COLO829 (cell line): ENCODE data around the gene ULK4.

Source experiments
- DNase-seq: peaks from one replicate; pipeline ENCODE4 v3.0.0; 2012; ENCODE audit warnings: low spot score

ULK4 gene

GRCh38 chr3:41219424-41219823 is 742.5 kb downstream of the ULK4 start:
- no peak for DNase-seq

DNA sequence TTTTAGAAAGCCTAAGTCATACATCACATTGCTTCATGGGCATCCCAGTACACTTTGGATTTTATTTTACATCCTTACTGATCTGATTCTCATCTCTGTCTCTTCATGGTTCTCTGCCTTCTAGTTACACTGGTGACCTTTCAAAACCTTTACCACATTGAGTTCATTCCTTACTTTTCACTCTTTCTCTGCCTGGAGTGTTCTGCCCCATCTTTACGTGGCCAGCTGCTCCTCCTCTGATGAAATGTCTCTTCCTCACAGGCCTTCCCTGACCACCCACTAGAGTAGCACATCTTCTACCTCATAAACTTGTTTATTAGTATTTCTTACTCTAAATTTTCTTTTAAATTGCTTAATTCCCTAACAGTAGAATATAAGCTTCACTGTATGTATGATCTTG is 744.9 kb downstream of the ULK4 start:
- no peak for DNase-seq

- DNase-seq = no peak
Measured at GRCh38 chr3:41216422-41216821, 745.5 kb downstream of the ULK4 start.

DNA sequence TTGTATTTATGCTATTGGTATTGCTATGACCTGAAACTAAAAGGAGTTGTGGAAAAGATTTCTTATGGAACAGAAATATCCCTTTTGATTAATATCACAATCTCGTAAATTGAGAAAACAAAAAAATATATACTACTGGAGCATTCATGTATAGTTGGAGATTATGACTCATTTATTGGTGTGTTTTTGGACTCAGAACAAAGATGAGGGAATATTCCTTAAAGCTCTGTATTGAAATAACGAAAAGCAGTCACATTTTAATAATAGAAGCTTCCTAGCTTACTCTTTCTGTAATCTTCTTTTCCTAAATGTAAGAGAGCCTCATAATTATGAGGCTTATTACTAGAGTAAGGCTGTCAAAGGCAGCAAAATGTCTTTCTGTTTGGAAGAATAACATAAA is 748.3 kb downstream of the ULK4 start:
- DNase-seq = no peak

DNA sequence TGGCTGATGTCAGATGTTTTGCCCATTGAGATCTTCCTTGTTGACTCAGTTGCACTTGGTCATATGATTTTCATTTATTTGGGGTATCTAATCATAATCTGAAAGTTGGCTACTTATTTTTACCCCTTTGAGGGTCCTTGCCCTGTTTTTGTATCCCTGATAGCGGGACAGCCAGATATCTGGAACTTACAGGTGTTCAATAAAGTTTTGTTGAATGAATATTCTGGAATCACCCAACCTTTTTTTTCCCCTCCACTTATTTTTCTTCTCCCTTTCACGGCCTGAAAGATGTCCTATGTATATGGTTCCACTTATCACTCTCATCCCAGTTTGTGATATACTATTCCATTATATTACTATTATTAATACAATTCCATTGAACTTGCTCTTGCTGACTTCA is 749.8 kb downstream of the ULK4 start:
- no peak for DNase-seq

GRCh38 chr3:41210966-41211365 is 750.9 kb downstream of the ULK4 start:
- DNase-seq = no peak

DNA sequence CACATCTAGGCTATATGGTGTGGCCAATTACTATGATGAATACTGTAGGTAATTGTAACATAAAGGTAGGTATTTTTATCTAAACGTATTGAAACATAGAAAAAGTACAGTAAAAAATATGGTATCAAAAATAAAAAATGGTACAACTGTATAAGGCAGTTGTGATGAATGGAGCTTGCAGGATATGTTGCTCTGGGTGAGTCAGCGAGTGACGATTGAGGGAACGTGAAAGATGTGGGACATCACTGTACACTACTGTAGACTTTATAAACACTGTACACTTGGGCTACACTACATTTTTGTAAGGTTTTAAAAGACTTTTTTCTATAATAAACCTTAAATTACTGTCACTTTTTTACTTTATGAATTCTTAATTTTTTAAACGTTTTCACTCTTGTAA is 752.3 kb downstream of the ULK4 start:
- no peak for DNase-seq

DNA sequence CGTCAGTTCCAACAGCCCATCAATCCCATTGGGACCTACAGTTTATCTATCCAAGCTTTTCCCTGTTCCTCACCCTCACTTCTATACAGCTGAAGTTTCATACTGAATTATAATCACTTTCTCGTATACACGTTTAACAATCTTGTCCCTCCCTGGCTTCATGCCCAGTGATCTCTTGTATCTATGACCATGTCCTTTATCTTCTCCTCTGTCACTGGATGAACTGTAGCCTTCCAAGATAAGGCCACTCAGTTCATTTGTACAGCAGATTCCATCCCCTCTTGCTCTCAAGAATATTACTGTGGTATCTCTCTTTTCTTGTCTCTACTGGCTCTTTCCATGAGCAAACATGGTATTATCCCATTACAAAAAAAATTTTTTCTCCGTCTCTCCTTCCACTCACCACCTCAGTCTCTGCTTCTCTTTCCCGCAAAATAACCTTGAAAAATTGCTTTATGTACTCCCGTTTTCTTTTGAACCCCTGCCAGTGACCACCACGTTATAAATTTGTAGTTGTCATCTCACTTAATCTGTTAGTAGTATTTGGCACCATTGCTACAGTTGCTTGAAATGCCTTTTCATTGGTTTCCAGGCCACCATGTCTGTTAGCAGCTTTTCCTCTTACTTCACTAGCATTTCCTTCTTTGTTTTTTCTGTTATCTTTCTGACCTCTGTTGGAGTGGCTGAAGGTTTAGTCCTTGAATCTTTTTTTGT is 753.2 kb downstream of the ULK4 start:
- no peak for DNase-seq

DNA sequence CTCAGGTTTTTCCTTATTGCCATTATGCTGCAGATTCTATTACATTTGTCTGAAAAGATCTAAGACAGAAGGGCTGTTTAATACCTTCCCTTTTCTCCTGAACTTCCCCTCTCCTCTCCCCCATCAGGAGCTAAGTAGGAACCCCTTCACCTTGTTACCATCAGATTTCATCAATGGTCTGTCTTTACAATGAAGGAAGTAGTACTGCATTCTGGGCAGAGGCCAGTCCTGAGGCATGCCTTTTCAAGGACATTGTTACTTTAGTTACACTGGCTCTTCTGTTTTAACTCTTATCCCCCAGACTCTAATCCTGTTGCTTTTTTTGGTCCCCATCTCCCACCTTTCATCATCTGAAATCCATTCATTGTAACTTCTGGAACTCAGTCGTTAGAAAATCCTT is 754.5 kb downstream of the ULK4 start:
- no peak for DNase-seq

- no peak for DNase-seq
Measured at GRCh38 chr3:41205591-41205990, 756.3 kb downstream of the ULK4 start.

GRCh38 chr3:41204369-41204768 is 757.5 kb downstream of the ULK4 start:
- no peak for DNase-seq

- peak; percentile 70 for DNase-seq
Measured at GRCh38 chr3:41202834-41203345, 759.0 kb downstream of the ULK4 start.

GRCh38 chr3:41202075-41202833 is 759.6 kb downstream of the ULK4 start:
- no peak for DNase-seq

DNA sequence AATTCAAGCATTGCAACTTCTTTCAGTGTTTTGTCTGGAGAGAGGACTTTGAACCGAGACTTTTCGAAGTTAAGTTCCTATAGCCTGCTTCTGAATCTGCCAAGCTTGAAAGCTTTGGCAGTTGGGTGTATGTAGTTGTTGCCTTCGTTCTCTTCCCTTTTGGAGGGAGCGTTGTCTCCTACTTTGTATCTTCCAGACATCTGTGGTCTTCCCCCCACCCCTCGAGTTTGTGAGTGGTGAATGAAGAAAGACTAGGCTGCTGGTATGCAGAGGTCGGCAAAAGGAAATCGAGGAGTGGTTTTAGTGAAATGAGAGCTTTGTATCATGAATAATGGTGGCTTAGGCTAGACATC is 761.3 kb downstream of the ULK4 start:
- DNase-seq = peak; percentile 31

- DNase-seq = no peak
Measured at GRCh38 chr3:41199866-41200668, 761.8 kb downstream of the ULK4 start.

GRCh38 chr3:41198950-41199865 is 762.7 kb downstream of the ULK4 start, which contains the start of gene CTNNB1:
Gene CTNNB1 (plus strand): TSS chr3:41199505. CDS start chr3:41224069, 24,564 bp downstream.
- peak; percentile 73 for DNase-seq

- DNase-seq = no peak
Measured at GRCh38 chr3:41198526-41198925, 763.4 kb downstream of the ULK4 start.

- no peak for DNase-seq
Measured at GRCh38 chr3:41198046-41198445, 763.9 kb downstream of the ULK4 start.
